ENCODE measurements around the gene GPBP1L1. TPM values are rescaled to one million over a fixed set of nuclear protein-coding genes. Genes with fewer than 3 reads are reported as not detected.

The GPBP1L1 gene
- total and polyA plus RNA-seq, 2 of the 4 experiments (the other 2 are of a cell fraction) = 31.5 to 57.4 TPM

GRCh38 chr1:45610589-45611226 lies 75.6 kb downstream of the GPBP1L1 start:
- Histone ChIP-seq H3K4ac (ENCODE audit: low read depth, low read length) (no peak overlapping the region), H3K4me2 (ENCODE audit: low read depth, low read length) (no peak overlapping the region), H2BK15ac (ENCODE audit: low read depth, low read length) (no peak overlapping the region), H2AFZ (replicated peaks; ENCODE audit: low read length, poor library complexity) (no peak overlapping the region), H3K9me1 (ENCODE audit: insufficient read depth, low read length) (no peaks in the 10 kb centered on the region; the same call in 1 of the 2 replicates), H4K20me1 (ENCODE audit: insufficient read depth, low read length) (no peaks in the 10 kb centered on the region), H3K27me3 (ENCODE audit: control insufficient read depth, insufficient read depth, low read length) (no peaks in the 10 kb centered on the region), H3K36me3 (ENCODE audit: control insufficient read depth, insufficient read depth, low read length) (peaks cover 30% of the 10 kb centered on the region), H4K8ac (ENCODE audit: low read depth in 2 of 2, low read length in 2 of 2) (no peak overlapping the region), H2BK120ac (ENCODE audit: low read depth, low read length) (no peak overlapping the region), H2AK9ac (replicated peaks; ENCODE audit: low read depth, low read length, poor library complexity) (no peak overlapping the region), H2BK20ac (ENCODE audit: low read depth, low read length) (no peak overlapping the region), H3K14ac (replicated peaks; ENCODE audit: low read depth, low read length) (no peak overlapping the region), H3K18ac (ENCODE audit: low read depth, low read length) (no peak overlapping the region), H4K5ac (ENCODE audit: low read depth, low read length) (no peak overlapping the region), H4K91ac (ENCODE audit: insufficient read depth, low read depth, low read length) (no peak overlapping the region), H2BK5ac (ENCODE audit: low read depth, low read length, poor library complexity, severe bottlenecking) (no peak overlapping the region), H3K4me3 (ENCODE audit: insufficient read depth, low read depth, low read length) (no peak overlapping the region), H3K4me1 (ENCODE audit: control insufficient read depth, insufficient read depth, low read length) (no peaks in the 10 kb centered on the region), H3K56ac (ENCODE audit: extremely low read depth, insufficient read depth, low read length) (no peak overlapping the region), H3K79me1 (ENCODE audit: low read depth in 1 of 2, low read length in 2 of 2) (peaks cover 14 to 19% of the 10 kb centered on the region in 2 experiments; a peak in 2 of 4 replicates), H3K27ac (ENCODE audit: insufficient read depth, low read length) (no peak overlapping the region), H3K23ac (ENCODE audit: low read depth, low read length) (no peak overlapping the region), H3K9ac (ENCODE audit: low read depth, low read length) (no peak overlapping the region), H3K9me3 (ENCODE audit: control insufficient read depth, insufficient read depth, low read length) (no peaks in the 10 kb centered on the region), H2AK5ac (ENCODE audit: low read depth, low read length) (no peak overlapping the region)
- TF ChIP-seq FOS (IDR thresholded peaks at IDR 0.05; ENCODE audit: low read depth, low read length) (no peak), MXI1 (IDR thresholded peaks at IDR 0.05; ENCODE audit: borderline replicate concordance, low read depth, low read length) (no peak)
- in situ Hi-C loops (cut with MboI; ENCODE audit: low sequenced_read_pairs) = no loop called here
- POLR2A ChIA-PET (ENCODE audit: unreplicated experiment) = no interaction called here
- CTCF ChIA-PET = interaction anchor here (0.5 kb wide), 1 partner anchor 16 kb away, joined by 5 read pairs; no protein-coding TSS in a partner anchor
- intact Hi-C loops (cut with micrococcal nuclease) = no loop called here
- DNase-seq = no peak
- 100% methylated on average over 6 of the region's 10 CpGs; no CpG with 5 or more reads in 1 of the 2 experiments for WGBS, 2 experiments (ENCODE audit: extremely low coverage in 2 of 2, insufficient read length in 1 of 2)
- dilution Hi-C loops (cut with HindIII; ENCODE audit: low sequenced_read_pairs, unreplicated experiment) = no loop called here
- no peak for ATAC-seq (ENCODE audit: low read depth)
- no TSS peak for BruUV-seq (replicated peaks)
